GM19395 (cell line): ENCODE measurements around the gene METTL16.
"Not testable (repeated sequence)": the region's sequence is repeated elsewhere in the genome, so short reads cannot be mapped to it uniquely, and the experiment has no call there.

Experiments
- ATAC-seq: cut with Tn5 transposase; IDR thresholded peaks from one replicate; pipeline ENCODE4 v1.9.1; 2021; ENCODE audit warnings: mild to moderate bottlenecking, moderate library complexity; ENCODE audit not compliant: unreplicated experiment

The METTL16 gene

GRCh38 chr17:2511462-2512369 is at the start of gene METTL16:
METTL16 (minus strand) TSS chr17:2511888; CDS start chr17:2502331, 9,557 bp downstream.
- ATAC-seq: peak; percentile 97

GRCh38 chr17:2560658-2561057 is 49.0 kb upstream of the METTL16 start:
- ATAC-seq: no peak

- ATAC-seq: no peak
Observed at GRCh38 chr17:2551928-2552327, 40.2 kb upstream of the METTL16 start.

GRCh38 chr17:2551493-2551892 is 39.8 kb upstream of the METTL16 start:
- no peak for ATAC-seq

GRCh38 chr17:2549392-2550211 is 37.9 kb upstream of the METTL16 start:
- no peak for ATAC-seq

GRCh38 chr17:2548026-2548425 is 36.3 kb upstream of the METTL16 start:
- ATAC-seq: not testable (repeated sequence)

GRCh38 chr17:2547176-2547575 is 35.5 kb upstream of the METTL16 start:
- no peak for ATAC-seq

GRCh38 chr17:2545393-2545792 is 33.7 kb upstream of the METTL16 start:
- no peak for ATAC-seq

GRCh38 chr17:2542456-2542855 is 30.8 kb upstream of the METTL16 start:
- ATAC-seq: no peak

- no peak for ATAC-seq
Observed at GRCh38 chr17:2542056-2542455, 30.4 kb upstream of the METTL16 start.

- ATAC-seq: not testable (repeated sequence)
Observed at GRCh38 chr17:2537579-2537978, 25.9 kb upstream of the METTL16 start.

GRCh38 chr17:2532146-2532720 is 20.5 kb upstream of the METTL16 start:
- no peak for ATAC-seq

- ATAC-seq: not testable (repeated sequence)
Observed at GRCh38 chr17:2531243-2531954, 19.7 kb upstream of the METTL16 start.

- not testable (repeated sequence) for ATAC-seq
Observed at GRCh38 chr17:2521775-2522410, 10.2 kb upstream of the METTL16 start.

- no peak for ATAC-seq
Observed at GRCh38 chr17:2521257-2521656, 9.6 kb upstream of the METTL16 start.

- no peak for ATAC-seq
Observed at GRCh38 chr17:2517539-2517938, 5.9 kb upstream of the METTL16 start.

- no peak for ATAC-seq
Observed at GRCh38 chr17:2511138-2511461, 588 bp downstream of the METTL16 start.

- no peak for ATAC-seq
Observed at GRCh38 chr17:2510559-2510958, 1.1 kb downstream of the METTL16 start.

- no peak for ATAC-seq
Observed at GRCh38 chr17:2508035-2508434, 3.7 kb downstream of the METTL16 start.

GRCh38 chr17:2507015-2507414 is 4.7 kb downstream of the METTL16 start:
- not testable (repeated sequence) for ATAC-seq
